Mucosa of gallbladder (tissue), 1 donor: Measurements from ENCODE around the gene VIT. TPM values are rescaled to one million over a fixed set of nuclear protein-coding genes. Genes with fewer than 3 reads are reported as not detected.
"Not testable (repeated sequence)": the region's sequence is repeated elsewhere in the genome, so short reads cannot be mapped to it uniquely, and the experiment has no call there.

ENCODE experiments used
- DNase-seq: peaks from one replicate; pipeline ENCODE4 v3.0.0-alpha.2; 2020; ENCODE audit warnings: low spot score
- total RNA-seq: library from RNA; stranded (reverse); gene quantifications from one replicate; pipeline ENCODE4 v1.2.1, GENCODE V29; 2021
- donor health status: DM: no; HTN: no; CAD: no.

VIT gene
- total RNA-seq, 1 donor from 2014 or later: 1.5 TPM

DNA sequence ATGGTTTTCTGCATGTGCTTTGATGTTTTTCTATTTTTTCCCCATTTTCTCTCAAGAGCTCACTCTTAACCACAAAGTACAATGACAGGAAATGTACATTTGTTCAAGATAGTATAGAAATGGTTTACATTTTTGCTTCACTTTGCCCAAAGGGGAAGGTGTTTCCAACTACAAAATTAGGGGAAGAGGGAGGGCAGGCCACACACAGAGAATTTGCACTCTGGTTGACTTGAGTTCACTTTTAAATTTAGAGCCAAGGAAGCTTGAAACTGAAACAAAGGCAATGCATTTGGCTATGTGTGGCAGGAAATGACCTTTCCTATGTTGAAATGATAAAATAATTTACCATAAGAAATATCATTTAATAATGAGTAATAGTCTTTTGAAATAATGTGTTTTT lies 19.1 kb upstream of the VIT start:
- no peak for DNase-seq

DNA sequence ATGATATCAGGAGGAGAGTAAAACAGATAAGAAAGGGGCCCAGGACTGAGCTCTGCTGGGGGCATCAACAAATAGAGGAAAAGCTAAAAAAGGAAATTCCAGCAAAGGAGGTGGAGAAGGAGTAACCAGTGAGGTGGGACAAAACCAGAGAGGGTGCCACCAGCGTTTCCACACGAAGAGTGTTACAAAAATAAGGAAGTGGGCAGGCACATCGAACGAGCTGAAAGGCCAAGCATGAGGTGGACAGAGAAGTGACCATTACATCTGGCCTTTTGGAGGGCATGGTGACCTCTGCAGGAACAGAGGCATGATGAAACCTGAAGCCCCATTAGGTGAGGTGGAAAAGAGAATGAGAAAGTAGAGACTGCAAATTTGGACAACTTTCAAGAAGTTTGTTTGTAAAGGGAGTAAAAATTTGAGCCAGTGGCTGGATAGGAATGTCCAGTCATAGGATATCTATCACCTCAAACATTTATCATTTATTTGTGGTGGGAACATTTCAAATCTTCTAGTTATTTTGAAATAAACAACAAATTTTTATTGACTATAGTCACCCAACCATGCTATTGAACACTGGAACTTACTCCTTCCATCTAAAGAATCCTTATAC lies 18.4 kb upstream of the VIT start:
- no peak for DNase-seq

DNA sequence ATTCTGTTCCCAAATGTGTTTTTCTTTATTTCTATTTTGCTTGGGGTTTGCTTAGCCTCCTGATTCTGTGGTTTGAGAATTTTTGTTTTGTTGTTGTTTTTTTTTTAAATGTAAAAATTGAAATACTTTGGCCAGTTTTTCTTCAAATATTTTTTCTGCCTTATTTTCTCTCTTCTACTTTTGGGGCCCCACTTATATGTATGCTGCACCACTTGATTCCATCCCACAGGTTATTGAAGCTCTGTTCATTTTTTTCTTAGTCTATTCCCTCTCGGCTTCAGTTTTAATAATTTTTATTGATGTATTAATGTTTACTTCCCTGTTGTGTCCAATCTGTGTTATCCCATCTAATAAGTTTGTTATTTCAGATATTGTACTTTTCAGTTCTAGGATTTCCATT lies 17.7 kb upstream of the VIT start:
- DNase-seq: no peak

DNA sequence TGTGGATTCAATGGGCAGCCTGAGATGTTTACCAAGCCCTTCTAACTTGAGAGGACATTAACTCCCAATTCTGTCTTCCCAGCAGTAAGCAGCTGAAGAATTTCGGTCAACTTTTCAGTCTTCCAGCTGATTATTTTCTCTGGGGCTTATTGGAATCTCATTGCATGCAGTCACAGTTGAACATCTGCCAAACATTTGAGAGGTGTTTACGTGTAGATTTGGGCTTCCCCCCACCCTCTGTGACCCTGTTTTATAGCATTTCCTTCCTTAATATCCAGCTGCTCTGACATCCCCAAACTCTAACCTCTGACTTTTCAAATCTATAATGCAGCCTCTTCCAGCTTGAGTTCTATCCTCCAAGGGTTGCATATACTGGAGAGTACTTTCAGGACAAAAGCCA lies 16.5 kb upstream of the VIT start:
- DNase-seq: no peak

DNA sequence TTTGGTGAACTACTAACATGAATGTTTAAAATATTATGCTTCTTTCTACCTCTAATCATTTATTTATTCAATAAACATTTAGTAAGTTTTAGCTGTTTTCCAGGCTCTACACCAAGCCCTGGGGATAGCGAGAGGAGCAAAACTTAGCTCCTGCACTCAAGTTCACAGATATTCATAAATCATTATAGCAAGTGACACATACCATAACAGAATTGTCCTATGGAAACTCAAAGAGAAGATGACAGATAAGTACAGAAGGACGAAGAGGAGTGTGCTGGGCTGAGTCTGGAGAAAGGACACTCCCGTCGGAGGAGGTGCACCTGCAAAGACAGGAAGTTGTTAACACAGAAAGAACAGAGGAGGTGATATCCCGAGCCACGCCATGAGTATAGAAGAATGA lies 13.9 kb upstream of the VIT start:
- DNase-seq: no peak

DNA sequence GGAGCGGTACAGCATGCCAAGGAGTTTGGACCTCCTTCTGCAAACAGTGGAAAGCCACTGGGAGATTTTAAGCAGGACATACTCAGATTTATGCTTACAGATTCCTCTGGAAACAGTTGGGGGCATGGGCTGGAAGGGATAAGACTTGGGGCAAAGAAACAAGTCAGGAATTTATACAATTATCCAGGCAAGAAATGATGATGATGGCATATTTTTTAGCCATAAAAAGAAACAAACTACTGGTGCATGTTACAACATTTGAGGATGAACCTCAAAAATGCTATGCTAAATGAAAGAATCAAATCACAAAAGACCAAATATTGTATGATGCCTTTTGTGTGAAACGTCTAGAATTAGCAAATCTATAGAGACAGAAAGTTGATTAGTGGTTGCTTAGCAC lies 13.5 kb upstream of the VIT start:
- DNase-seq: no peak

DNA sequence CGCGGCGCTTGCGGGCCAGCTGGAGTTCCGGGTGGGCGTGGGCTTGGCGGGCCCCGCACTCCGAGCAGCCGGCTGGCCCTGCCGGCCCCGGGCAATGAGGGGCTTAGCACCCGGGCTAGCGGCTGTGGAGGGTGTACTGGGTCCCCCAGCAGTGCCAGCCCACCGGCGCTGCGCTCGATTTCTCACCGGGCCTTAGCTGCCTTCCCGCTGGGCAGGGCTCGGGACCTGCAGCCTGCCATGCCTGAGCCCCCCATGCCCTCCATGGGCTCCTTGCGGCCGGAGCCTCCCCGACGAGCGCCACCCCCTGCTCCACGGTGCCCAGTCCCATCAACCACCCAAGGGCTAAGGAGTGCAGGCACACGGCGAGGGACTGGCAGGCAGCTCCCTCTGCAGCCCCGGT lies 8.2 kb upstream of the VIT start:
- not testable (repeated sequence) for DNase-seq

DNA sequence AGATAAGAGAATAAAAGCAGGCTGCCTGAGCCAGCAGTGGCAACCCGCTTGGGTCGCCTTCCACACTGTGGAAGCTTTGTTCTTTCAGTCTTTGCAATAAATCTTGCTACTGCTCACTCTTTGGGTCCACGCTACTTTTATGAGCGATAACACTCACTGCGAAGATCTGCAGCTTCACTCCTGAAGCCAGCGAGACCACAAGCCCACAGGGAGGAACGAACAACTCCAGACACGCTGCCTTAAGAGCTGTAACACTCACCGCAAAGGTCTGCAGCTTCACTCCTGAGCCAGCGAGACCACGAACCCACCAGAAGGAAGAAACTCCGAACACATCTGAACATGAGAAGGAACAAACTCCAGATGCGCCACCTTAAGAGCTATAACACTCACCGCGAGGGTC lies 7.5 kb upstream of the VIT start:
- not testable (repeated sequence) for DNase-seq

DNA sequence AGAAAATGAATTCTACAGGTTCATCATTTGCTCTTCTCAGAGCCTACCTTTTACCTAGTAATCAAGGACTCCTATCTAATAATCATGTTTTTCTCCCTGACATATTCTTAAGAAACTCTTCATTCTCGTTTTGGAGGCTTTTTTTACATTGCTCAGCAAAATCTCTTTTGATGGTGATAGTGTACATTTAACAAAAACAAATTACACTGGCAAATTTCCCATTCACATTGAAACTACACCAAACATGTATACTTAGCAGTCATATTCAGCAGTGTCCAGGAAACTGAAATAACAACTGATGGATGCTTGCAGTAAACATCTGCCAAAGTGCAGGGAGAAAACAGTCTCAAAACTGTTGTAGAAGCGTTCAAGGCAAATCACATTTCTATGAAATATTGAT lies 4.4 kb upstream of the VIT start:
- no peak for DNase-seq

DNA sequence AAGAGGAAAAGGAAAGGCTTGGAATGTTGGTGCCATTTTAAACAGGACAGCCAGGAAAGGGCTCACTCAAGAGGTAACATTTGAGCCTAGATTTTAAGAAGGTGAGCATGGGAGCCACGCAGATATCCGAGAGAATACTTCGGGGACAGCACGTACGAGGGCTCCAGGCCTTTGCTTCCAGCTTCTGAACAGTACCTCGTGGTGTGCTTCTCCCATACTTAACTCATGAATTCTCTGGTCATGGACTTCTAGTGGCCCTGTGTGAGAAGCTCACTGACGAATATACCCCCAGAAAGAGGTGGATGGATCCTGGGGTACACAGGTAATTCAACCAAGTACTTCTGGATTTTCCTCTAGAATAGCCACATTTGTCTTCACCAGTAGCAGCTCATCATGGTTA lies 2.7 kb upstream of the VIT start:
- DNase-seq: no peak

DNA sequence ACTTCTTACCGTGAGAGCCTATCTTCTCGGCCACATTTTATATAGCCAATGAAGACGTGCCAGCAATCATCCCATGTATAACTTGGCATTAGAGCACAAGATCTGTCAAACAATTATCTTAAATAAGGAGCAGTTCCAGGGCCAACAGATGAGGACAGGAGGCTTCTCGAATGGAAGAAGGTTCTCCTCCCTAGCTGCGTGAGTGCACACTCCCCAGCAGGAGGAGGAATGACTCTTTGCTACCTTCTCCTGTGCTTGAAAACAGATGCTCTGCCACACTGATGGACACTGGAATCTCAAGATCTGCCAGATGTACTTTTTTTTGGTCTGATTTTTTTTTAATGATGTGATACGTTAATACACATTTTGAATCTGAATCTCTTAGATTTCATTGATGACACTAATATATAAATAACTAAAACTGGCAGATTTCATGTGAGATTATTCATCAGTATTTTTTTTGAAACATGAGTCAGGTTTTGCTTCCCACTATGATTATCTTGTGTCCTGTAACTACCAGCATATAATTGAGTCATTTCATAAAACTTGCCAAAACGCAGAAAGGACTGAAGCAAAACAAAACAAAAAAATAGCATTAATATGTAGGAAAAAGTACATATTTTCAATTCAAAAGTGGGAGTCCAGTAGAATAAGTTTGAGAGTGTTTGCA lies 626 bp upstream of the VIT start:
- DNase-seq: no peak

DNA sequence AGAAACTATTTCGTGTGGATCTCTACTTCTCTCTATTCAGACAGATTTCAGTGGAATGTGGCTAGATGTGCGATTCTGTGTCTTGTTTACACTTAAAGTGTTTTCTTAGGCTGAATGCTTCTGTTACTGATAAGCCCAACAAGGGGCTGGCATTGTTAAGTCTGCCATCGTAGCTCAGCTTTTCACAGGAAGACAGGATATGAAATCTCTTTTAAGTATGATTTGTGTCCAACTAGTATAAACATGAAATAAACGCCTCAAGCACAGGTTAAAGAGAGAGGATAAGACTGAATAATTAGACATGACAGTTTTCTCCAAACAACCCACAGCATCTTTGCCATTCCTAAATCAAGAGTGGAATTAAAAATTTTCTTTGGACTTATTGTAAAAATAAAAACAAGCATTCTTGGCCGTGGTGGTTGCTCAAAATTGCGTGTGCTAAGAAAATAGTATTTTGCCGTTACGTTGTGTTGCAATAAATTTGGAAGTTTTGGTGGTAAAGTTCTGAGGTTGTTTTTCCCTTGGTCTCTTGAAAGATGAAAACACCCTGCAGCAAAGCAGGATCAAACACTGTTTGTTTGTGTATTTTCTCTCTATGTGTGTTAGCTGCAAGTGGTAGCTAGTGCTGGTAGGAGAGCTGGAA lies 1.0 kb downstream of the VIT start:
- DNase-seq: no peak

DNA sequence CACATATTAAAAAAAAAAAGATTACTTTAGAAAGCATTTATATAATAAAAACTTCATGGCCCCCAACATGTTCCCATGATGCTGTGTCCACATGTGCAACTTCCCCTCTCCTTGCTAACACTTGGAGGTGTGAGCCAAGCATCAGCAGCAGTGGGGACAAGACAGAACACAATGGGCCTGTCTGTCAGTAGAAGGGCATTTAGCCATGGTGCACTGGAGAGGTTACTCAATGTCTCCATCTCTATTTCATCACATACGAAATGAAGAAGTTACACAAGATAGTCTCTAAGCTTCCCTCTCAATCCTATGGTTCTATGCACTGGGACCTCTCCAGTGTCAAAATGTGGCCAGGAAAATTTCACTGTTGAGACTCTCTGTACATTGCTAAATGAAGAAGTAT lies 2.5 kb downstream of the VIT start:
- DNase-seq: no peak

DNA sequence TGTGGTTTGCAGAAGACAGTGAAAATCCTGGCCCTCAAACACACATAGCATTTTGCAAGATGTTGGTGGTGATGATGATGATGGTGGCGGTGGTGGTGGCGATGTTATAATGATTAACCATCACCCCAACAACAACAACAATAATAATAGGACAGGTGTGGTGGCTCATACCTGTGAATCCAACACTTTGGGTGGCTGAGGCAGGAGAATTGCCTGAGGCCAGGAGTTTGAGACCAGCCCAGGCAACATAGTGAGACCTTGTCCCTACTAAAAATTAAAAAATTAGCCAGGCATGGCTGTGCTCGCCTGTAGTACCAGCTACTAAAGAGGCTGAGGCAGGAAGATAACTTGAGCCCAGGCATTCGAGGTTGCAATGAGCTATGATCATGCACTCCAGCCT lies 3.8 kb downstream of the VIT start:
- DNase-seq: no peak

DNA sequence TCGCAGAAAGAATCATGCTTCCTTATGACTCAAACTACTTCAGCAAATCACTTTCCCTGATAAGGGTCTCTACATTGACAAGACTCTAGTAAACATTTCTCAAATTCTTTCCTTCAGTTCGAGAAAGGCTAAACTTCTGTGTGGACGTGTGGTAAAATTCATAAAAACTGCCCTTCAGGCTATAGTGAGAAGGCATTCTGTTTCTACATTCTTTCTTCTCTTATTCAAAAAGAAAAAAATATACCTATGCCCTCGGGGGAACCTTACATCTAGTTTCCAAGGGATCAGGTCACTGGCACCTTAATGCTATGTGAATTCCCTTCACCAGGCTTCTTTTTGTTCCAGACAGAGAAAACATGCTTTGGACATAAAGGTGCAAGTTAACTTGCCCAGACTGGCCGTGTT lies 4.9 kb downstream of the VIT start:
- DNase-seq: no peak

DNA sequence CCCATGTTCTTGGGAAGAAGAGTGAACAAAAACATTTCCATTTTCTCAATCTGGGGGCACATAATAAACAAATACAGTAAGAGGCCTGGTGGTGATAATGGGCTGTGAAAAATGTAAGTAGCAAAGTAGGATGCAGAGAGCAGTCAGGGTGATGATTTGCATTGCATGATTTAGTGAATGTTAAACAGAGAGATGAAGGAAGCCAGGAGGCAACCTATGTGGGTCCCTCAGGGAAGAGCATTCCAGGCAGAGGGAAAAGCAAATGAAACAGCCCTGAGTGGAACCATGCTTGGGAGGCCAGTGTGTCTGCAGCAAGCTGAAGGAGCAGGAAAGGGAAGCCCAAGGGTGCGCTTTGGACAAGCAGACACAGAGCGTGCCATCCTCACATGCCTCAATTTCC lies 5.4 kb downstream of the VIT start:
- no peak for DNase-seq

DNA sequence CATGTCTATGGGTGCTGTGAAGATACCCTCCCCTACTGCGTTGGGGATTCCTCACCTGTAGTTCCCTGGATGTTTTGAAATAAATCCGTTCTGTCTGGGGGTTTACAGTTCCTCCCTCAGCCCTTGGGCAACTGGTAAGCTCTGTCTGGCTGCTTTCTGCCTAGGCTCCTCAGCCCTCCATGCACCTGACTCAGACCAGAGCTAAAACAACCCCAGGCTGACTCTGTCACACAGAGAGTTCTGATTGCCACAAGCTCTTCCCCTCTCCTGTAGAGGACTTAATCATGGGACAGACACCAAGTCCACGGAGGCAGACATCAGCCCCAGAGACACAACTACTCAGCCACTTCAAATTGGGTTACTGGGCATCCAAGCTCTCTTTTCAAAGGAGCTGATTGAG lies 6.3 kb downstream of the VIT start:
- no peak for DNase-seq

DNA sequence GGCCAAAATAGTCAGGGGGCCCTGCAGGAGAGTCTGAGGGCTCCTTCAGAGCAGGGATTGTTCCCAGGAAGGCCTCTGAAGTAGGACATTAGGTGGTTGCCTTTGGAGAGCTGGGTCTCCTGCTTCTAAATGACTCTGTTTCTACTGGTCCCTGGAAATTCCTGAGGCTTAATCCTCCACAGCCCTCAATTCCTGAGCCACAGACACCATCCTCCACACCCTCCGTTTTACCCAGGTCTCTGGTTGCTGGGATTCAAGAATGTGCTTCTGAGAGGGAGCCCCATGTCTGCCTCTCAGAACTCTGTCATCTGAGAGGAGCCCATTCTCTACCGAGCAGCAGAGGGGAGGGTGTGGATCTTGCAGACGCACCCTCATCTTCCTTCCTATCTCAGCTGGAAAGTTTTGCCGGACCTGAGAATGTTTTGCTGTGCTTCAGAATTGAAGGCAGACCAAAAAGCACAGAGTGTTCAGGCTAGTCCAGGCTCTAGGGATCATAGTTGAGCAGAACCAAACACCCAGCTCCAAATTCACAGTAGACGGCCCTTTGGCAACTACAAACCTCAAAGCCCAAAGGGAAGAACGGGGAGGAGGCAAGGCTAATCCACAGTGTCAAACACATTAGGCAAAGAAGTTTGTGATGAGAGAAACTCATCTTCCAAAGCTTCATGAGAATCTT lies 8.1 kb downstream of the VIT start:
- no peak for DNase-seq

DNA sequence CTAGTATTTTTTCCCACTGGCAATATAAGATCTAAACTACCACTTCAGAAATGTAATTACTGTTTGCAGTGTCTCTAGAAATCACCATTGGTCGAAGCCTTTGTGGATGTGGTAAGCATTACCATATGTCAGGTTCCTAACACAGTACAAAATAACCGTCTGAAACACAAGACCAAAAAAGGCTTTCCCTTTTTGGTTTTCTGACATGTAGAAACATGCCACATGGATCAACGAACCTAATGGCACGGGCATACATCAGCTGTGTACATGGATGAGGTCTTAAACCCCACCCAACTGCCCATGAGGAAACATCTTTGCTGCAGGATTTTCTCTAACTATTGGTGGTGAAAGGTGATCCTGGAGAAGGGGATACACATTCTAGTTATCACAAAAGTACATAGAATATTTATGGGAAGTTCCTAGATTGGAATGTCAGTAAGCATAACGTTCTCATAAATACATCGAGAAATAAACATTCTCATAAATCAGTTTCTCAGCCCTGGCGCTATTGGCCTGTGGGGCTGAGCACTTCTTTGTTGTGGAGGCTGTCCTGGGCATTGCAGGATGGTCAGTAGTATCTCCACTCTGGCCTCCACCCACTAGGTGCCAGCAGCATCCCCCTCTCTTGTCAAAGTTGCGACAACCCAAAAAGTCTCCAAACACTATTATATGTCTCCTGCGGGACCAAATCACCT lies 9.0 kb downstream of the VIT start:
- no peak for DNase-seq

DNA sequence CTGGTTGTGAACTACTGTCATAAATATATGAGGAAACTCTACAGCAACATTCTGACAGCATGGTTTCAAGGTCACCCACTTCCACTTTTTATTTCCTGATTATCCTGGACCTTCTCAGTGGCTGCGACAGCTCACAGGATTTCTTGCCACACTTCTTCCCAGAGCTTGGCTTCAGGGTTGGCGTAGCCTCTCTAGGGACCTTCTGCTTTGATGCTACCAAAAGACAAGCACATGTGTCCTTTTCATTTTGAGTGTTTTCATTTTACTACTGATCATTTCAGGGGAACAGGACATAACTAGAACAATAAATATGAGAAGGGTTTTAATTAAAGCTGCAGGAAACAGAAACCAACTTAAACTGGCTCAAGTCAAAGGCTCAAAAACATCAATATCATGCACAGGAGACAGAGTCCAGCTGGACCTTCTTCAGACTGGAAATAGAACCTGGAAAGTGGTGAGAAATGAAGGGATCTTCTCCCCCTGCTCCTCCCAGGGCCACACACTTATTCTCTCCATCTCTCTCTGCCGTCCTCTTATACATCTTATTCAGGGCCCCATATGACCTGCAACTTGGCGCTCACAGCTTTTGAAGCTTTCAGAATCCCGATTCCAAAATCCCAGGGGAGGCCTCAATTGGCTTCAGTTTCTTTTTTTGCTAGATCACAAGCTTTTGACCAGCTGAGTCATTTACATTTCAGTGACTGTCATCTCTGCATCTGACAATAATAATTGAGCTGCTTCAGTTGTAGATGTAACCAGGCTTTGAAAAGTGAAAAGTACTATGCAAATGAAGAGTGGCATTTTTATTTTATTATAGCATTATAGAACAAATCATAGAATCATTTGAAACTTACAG lies 9.7 kb downstream of the VIT start:
- DNase-seq: no peak

DNA sequence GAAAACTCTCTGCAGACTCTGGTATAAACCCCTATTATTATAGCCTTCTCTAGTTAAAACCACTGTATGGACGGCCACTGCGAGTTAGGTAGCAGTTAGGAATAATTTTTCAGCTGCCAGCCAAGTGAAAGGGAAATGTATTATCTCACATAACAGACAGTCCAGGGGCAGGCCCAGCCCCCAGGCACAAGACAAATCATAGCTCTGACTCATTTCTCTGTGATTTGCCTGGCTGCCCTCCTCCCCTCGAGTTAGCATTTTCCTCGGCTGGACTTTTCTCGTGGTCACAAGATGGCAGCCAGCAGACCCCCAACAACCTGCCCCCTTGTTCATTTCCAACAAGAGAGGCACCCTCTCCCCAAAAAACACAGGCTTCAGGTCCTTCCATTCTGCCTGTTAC lies 10.5 kb downstream of the VIT start:
- DNase-seq: no peak
